Activated CD4-positive, alpha-beta T cell treated with anti-CD3 and anti-CD28 coated beads, Interleukin-2, amount 50 U/mL, for 48 hours (primary cell): Measurements from ENCODE around the gene NCAPG2.

Source experiments
- DNase-seq, 2 experiments: peaks; one replicate each; pipeline ENCODE4 v3.0.0-alpha.2; 2020

NCAPG2 gene

GRCh38 chr7:158620418-158620817, 84.2 kb downstream of the NCAPG2 start:
- DNase-seq, result no peak

- no peak for DNase-seq
Measured at GRCh38 chr7:158618745-158619140, 85.9 kb downstream of the NCAPG2 start.

DNA sequence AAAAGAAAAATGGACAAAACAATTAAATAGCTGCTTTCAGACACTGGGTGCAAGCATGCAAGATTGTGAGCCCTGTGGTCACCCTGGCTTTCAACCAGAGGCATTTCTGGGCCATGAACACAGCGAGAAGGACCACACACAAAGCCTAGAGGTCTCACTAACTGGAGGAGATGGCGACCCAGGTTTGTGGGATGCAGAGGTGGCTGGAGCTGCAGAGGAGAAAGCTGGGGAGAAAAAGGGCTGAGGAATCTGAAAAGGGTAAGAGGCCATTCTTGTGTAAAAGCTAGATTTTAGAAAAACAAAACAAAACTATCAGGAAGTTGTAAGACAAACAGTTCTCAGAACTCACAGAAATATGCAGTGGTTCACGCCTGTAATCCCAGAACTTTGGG, 86.9 kb downstream of the NCAPG2 start:
- no peak for DNase-seq

DNA sequence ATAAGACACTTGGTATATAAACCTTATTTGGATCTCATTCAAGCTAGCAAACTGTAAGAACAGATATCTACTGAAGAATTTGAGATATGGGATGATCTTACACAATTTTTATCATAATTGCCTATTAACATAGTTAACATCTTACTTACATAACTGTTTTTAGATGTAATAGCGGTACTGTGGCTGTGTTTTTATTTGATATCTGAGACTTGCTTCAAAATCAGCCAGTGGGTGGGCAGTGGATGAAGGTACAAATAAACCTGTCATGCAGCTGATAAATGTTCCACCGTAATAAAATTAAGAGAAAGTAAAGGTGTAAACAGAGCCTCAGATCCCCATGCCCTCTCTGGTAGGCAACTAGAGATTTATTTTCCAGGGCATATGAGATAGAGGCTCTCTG, 88.6 kb downstream of the NCAPG2 start:
- DNase-seq, result no peak

GRCh38 chr7:158614700-158615099, 89.9 kb downstream of the NCAPG2 start:
- DNase-seq, result no peak

- no peak for DNase-seq
Measured at GRCh38 chr7:158613481-158613880, 91.1 kb downstream of the NCAPG2 start.

- DNase-seq, result no peak
Measured at GRCh38 chr7:158612546-158612945, 92.1 kb downstream of the NCAPG2 start.

DNA sequence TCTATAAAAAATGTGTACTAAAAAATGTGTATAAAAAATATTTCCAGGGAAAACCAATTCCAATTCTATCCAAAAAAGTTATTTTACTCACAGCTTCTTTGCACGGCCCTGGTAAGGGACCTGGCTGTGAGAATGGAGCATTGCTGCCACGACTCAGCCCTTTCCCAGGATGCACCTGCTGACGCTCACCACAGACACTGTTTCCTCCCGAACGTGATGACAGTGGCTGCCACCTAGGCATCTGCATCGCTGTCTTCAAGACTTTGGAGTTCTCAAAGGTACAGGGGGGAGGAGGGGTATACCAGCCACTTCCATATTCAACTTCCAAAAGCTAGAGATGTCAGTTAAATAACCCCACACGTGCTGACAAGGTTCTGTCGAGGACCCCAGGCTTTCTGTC, 93.1 kb downstream of the NCAPG2 start:
- no peak for DNase-seq

- no peak for DNase-seq
Measured at GRCh38 chr7:158609313-158609974, 95.2 kb downstream of the NCAPG2 start.

- DNase-seq, result no peak
Measured at GRCh38 chr7:158607563-158607962, 97.0 kb downstream of the NCAPG2 start.

GRCh38 chr7:158606671-158607424, 97.8 kb downstream of the NCAPG2 start:
- DNase-seq, result no peak

GRCh38 chr7:158606129-158606528, 98.5 kb downstream of the NCAPG2 start:
- DNase-seq, result no peak

GRCh38 chr7:158603773-158604755, 100.5 kb downstream of the NCAPG2 start:
- no peak for DNase-seq

DNA sequence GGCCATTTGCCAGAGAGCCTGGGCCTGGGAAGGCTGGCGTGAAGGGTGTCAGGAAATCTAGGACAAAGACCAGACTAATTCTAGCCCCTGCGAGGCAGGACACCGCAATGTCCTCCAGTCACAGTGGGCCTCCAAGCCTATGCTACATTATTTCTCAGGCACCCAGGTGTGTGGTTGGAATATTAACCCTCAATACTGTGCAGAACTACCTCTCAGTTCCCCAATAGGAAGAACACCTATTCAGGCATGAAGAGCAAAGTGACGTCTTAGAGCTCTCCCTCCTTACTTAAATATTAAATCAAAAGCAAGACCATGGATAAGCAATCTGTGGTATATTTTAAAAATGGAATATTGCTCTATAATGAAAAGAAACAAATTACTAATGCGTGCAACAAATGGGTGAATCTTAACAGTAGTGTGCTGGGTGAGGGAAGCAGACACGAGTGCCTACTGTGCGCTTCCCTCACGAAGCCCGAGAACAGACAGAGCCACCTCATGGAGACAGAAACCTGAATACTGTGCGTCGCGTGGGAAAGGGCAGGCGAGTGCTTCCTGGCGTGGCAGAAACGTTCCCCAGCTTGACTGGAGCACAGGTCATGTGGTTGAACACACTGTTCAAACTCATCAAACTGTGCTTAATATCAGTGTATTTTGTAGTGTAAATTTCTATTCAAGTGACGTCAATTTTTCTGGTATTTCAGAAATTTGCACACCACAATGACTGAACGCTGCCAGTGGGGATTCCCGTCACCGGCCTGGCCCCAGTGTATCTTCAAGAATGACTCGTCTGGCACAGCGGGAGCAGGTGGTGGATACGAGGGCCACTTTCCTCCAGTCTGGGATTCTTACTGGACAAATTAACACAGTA, 101.5 kb downstream of the NCAPG2 start:
- DNase-seq, result peak; percentile 41 to 44

DNA sequence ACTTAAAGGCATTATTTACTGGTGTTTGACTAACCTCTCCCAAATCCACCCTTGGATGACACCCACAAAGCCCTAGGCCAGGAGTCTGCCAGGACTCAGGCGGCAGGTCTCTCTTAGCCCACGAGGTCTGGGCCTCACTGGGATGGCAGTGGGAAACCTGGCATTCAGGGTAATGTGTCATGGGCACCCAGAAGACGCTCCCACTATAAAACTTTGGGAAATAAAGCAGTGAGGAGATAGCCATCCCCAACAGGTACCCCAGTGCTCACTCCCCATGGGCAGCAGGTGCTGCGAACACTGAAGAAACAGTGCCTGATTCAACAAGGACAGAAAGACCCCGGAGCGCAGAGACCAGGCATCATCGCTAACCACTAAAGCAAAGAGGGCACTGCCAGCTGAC, 102.6 kb downstream of the NCAPG2 start:
- no peak for DNase-seq

GRCh38 chr7:158601090-158601489, 103.5 kb downstream of the NCAPG2 start:
- no peak for DNase-seq

DNA sequence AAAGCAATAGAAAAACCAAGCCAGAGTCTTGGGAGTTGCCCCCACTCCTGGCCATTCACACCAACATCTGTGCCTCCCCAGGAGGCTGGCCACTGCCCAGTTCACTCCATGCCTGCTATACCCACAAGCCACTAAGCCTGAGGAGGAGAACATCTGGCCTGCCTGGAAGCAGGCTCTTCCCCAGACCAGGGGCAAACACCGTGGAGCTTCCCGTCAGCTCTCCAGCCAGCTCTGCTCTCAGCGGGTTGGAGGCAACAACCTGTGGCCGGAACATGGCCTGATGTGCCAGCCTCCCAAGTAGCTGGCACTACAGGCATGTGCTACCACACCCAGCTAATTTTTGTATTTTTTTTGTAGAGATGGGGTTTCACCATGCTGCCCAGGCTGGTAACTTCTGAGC, 107.9 kb downstream of the NCAPG2 start:
- DNase-seq, result no peak

- DNase-seq, result no peak
Measured at GRCh38 chr7:158596309-158596708, 108.3 kb downstream of the NCAPG2 start.

- DNase-seq, result no peak
Measured at GRCh38 chr7:158595068-158595467, 109.5 kb downstream of the NCAPG2 start.

GRCh38 chr7:158592541-158592940, 112.1 kb downstream of the NCAPG2 start:
- no peak for DNase-seq

DNA sequence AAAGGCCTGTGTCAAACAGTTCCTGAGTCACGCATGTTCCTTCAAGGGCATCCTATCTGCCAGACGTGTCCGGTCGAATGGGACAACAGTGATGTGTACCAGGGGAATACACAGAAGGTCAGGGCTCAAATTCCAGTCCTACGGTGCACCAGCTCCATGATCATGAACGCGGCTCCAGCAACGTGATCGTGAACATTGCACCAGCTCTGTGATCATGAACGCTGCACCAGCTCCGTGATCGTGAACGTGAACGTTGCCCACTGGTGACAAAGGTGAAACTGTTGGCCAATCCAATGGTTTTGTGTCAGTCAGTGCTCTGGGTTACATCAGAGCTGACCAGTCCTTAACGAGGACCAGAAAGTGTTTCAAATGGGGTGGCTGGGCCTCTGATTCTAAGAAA, 112.7 kb downstream of the NCAPG2 start:
- no peak for DNase-seq

DNA sequence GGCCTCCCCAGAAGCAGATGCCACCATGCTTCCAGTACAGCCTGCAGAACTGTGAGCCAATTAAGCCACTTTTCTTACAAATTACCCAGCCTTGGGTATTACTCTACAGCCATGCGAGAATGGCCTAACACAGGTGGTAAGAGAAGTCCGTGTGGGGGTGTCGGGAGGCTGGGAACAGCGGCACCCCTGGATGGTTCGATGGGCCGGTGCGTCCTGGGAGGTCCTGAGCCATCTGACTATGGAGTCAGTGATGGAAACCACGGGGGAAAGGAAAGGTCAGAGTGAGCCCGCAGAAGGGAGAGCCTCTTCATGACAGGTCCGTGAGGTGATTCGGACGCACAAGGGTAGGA, 114.4 kb downstream of the NCAPG2 start:
- DNase-seq, result no peak

DNA sequence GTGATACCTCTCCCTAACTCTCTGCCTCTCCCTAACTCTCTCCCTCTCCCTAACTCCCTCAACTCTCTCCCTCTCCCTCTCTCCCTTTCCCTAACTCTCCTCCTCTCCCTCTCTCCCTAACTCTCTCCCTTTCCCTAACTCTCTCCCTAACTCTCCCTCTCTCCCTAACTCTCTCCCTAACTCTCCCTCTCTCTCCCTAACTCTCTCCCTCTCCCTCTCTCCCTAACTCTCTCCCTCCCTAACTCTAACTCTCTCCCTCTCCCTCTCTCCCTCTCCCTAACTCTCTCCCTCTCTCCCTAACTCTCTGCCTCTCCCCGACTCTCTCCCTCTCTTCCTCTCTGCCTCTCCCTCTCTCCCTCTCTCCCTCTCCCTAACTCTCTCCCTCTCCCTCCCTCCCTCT, 115.0 kb downstream of the NCAPG2 start:
- DNase-seq, result no peak
